ENCODE results near the gene SCARB1.

DNA sequence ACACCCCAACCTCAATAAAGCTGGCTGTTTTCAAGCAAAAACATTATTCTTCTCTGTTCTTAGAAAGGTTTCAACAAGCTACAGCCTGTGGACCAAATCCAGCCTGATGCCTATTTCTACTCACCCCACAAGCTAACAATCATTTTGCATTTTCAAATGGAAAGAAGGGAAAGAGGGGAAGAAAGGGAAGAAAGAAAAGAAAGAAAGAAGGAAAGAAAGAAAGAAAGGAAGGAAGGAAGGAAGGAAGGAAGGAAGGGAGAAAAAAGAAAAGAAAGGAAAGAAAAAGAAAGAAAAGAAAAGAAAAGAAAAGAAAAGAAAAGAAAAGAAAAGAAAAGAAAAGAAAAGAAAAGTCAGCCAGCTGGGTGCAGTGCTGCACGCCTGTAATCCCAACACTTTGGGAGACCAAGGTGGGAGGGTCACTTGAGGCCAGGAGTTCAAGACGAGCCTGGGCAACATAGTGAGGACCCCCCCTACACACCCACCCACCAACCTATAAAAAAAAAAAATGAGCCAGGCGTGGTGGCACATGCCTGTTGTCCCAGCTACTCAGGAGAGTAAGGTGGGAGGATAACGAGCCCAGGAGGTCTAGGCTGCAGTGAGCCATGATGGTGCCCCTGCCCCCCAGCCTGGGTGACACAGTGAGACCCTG lies 26.3 kb downstream of the SCARB1 start:
- no peak for TF ChIP-seq EZH2 (IDR thresholded peaks at IDR 0.05)
- TF ChIP-seq, protein P1, sequence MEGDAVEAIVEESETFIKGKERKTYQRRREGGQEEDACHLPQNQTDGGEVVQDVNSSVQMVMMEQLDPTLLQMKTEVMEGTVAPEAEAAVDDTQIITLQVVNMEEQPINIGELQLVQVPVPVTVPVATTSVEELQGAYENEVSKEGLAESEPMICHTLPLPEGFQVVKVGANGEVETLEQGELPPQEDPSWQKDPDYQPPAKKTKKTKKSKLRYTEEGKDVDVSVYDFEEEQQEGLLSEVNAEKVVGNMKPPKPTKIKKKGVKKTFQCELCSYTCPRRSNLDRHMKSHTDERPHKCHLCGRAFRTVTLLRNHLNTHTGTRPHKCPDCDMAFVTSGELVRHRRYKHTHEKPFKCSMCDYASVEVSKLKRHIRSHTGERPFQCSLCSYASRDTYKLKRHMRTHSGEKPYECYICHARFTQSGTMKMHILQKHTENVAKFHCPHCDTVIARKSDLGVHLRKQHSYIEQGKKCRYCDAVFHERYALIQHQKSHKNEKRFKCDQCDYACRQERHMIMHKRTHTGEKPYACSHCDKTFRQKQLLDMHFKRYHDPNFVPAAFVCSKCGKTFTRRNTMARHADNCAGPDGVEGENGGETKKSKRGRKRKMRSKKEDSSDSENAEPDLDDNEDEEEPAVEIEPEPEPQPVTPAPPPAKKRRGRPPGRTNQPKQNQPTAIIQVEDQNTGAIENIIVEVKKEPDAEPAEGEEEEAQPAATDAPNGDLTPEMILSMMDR (IDR thresholded peaks at IDR 0.05), result no peak
- TF ChIP-seq EZH2phosphoT487 (IDR thresholded peaks at IDR 0.05), result no peak

Data from neural progenitor cell (in vitro differentiated cells).